SHP77 (cell line): ENCODE measurements around the gene SCN1B.

Source experiments
- DNase-seq, 2 experiments: peaks; one replicate each; lab custom pipeline; 2025; lab: John Stamatoyannopoulos, UW

The SCN1B gene

GRCh38 chr19:35074426-35075201 lies 44.3 kb downstream of the SCN1B start:
- no peak for DNase-seq

GRCh38 chr19:35075202-35076025 lies 45.1 kb downstream of the SCN1B start:
- DNase-seq = no peak

- no peak for DNase-seq
These were observed 45.7 kb downstream of the SCN1B start for GRCh38 chr19:35076026-35076370.

- no peak for DNase-seq
These were observed 46.4 kb downstream of the SCN1B start for GRCh38 chr19:35076657-35077056.

GRCh38 chr19:35077411-35078223 lies 47.3 kb downstream of the SCN1B start:
- no peak for DNase-seq

- DNase-seq = no peak
These were observed 49.6 kb downstream of the SCN1B start for GRCh38 chr19:35079826-35080225.

GRCh38 chr19:35080613-35081170 lies 50.4 kb downstream of the SCN1B start:
- DNase-seq = no peak

- no peak for DNase-seq
These were observed 50.9 kb downstream of the SCN1B start for GRCh38 chr19:35081201-35081600.

- no peak for DNase-seq
These were observed 53.6 kb downstream of the SCN1B start for GRCh38 chr19:35083691-35084508.

GRCh38 chr19:35084509-35084762 lies 54.2 kb downstream of the SCN1B start:
- DNase-seq = no peak

GRCh38 chr19:35085947-35086346 lies 55.7 kb downstream of the SCN1B start:
- DNase-seq = no peak

GRCh38 chr19:35086455-35086854 lies 56.2 kb downstream of the SCN1B start:
- no peak for DNase-seq

- no peak for DNase-seq
These were observed 57.1 kb downstream of the SCN1B start for GRCh38 chr19:35087393-35087792.

- no peak for DNase-seq
These were observed 58.1 kb downstream of the SCN1B start for GRCh38 chr19:35088131-35088913.

- DNase-seq = no peak
These were observed 59.3 kb downstream of the SCN1B start for GRCh38 chr19:35089554-35089953.
